ENCODE results near the gene BTAF1. TPM values are rescaled to one million over a fixed set of nuclear protein-coding genes. Genes with fewer than 3 reads are reported as not detected.
A peak's percentile ranks its signal among the peaks of the same experiment; 100 is the strongest.

Gene BTAF1
- total RNA-seq, 1 experiment from 2014 or later, result 42.3 TPM

- CTCF ChIA-PET, result no interaction called here
- Histone ChIP-seq H3K4me1 (ENCODE audit: insufficient read depth, low read length, poor library complexity, severe bottlenecking) (no peaks in the 10 kb centered on the region), H3K27ac (ENCODE audit: low read depth, low read length, poor library complexity, severe bottlenecking) (no peak overlapping the region), H3K9me3 (ENCODE audit: low read depth, low read length, poor library complexity, severe bottlenecking) (peaks cover 3% of the 10 kb centered on the region), H3K27me3 (replicated peaks; ENCODE audit: insufficient read depth, low read depth, low read length, poor library complexity) (no peaks in the 10 kb centered on the region), H3K4me3 (ENCODE audit: low read depth, low read length, poor library complexity, severe bottlenecking) (no peak overlapping the region), H3K36me3 (ENCODE audit: insufficient read depth, low read length, poor library complexity, severe bottlenecking) (peaks cover 26% of the 10 kb centered on the region)
- BruUV-seq (replicated peaks), result no TSS peak
- POLR2A ChIA-PET (ENCODE audit: low non-redundant PET), result no interaction called here
- TF ChIP-seq EZH2 (IDR thresholded peaks at IDR 0.05; ENCODE audit: borderline replicate concordance, low read depth, low read length, poor library complexity, severe bottlenecking), result no peak
- no peak for TF ChIP-seq CTCF (conservative IDR thresholded peaks at IDR 0.05; ENCODE audit: low read depth, low read length)
- DNase-seq (ENCODE audit: low spot score), result no peak
- intact Hi-C loops (cut with micrococcal nuclease; ENCODE audit: unreplicated experiment), result no loop called here
Observed at GRCh38 chr10:92009445-92009844, 85.9 kb downstream of the BTAF1 start.

- no peaks in the 10 kb centered on the region for H3K4me1 ChIP-seq (ENCODE audit: insufficient read depth, low read length, poor library complexity, severe bottlenecking)
- ChIA-PET CTCF (no interaction called here), POLR2A (ENCODE audit: low non-redundant PET) (no interaction called here)
- no peak for TF ChIP-seq EZH2 (IDR thresholded peaks at IDR 0.05; ENCODE audit: borderline replicate concordance, low read depth, low read length, poor library complexity, severe bottlenecking)
- TF ChIP-seq CTCF (conservative IDR thresholded peaks at IDR 0.05; ENCODE audit: low read depth, low read length), result no peak
- no peak overlapping the region for H3K4me3 ChIP-seq (ENCODE audit: low read depth, low read length, poor library complexity, severe bottlenecking)
- intact Hi-C loops (cut with micrococcal nuclease; ENCODE audit: unreplicated experiment), result no loop called here
- no TSS peak for BruUV-seq (replicated peaks)
- no peaks in the 10 kb centered on the region for H3K9me3 ChIP-seq (ENCODE audit: low read depth, low read length, poor library complexity, severe bottlenecking)
- H3K36me3 ChIP-seq (ENCODE audit: insufficient read depth, low read length, poor library complexity, severe bottlenecking), result peaks cover 27% of the 10 kb centered on the region
- no peaks in the 10 kb centered on the region for H3K27me3 ChIP-seq (replicated peaks; ENCODE audit: insufficient read depth, low read depth, low read length, poor library complexity)
- no peak for DNase-seq (ENCODE audit: low spot score)
- H3K27ac ChIP-seq (ENCODE audit: low read depth, low read length, poor library complexity, severe bottlenecking), result no peak overlapping the region
Observed at GRCh38 chr10:92010047-92010735, 86.6 kb downstream of the BTAF1 start.

GRCh38 chr10:92011560-92012214 lies 88.1 kb downstream of the BTAF1 start:
- H3K9me3 ChIP-seq (ENCODE audit: low read depth, low read length, poor library complexity, severe bottlenecking), result no peaks in the 10 kb centered on the region
- TF ChIP-seq EZH2 (IDR thresholded peaks at IDR 0.05; ENCODE audit: borderline replicate concordance, low read depth, low read length, poor library complexity, severe bottlenecking), result no peak
- TF ChIP-seq CTCF (conservative IDR thresholded peaks at IDR 0.05; ENCODE audit: low read depth, low read length), result no peak
- H3K27ac ChIP-seq (ENCODE audit: low read depth, low read length, poor library complexity, severe bottlenecking), result no peak overlapping the region
- no peak overlapping the region for H3K4me3 ChIP-seq (ENCODE audit: low read depth, low read length, poor library complexity, severe bottlenecking)
- POLR2A ChIA-PET (ENCODE audit: low non-redundant PET), result no interaction called here
- BruUV-seq (replicated peaks), result no TSS peak
- no peaks in the 10 kb centered on the region for H3K4me1 ChIP-seq (ENCODE audit: insufficient read depth, low read length, poor library complexity, severe bottlenecking)
- CTCF ChIA-PET, result no interaction called here
- no peaks in the 10 kb centered on the region for H3K27me3 ChIP-seq (replicated peaks; ENCODE audit: insufficient read depth, low read depth, low read length, poor library complexity)
- peaks cover 34% of the 10 kb centered on the region for H3K36me3 ChIP-seq (ENCODE audit: insufficient read depth, low read length, poor library complexity, severe bottlenecking)
- peak; percentile 21 for DNase-seq (ENCODE audit: low spot score)
- intact Hi-C loops (cut with micrococcal nuclease; ENCODE audit: unreplicated experiment), result no loop called here
